GM21526 (cell line): ENCODE measurements around the gene LITAF.
"Not testable (repeated sequence)": the region's sequence is repeated elsewhere in the genome, so short reads cannot be mapped to it uniquely, and the experiment has no call there.

Experiments
- ATAC-seq: cut with Tn5 transposase; IDR thresholded peaks from one replicate; pipeline ENCODE4 v1.9.1; 2021; ENCODE audit warnings: moderate library complexity; ENCODE audit not compliant: unreplicated experiment, low FRiP score

The LITAF gene

DNA sequence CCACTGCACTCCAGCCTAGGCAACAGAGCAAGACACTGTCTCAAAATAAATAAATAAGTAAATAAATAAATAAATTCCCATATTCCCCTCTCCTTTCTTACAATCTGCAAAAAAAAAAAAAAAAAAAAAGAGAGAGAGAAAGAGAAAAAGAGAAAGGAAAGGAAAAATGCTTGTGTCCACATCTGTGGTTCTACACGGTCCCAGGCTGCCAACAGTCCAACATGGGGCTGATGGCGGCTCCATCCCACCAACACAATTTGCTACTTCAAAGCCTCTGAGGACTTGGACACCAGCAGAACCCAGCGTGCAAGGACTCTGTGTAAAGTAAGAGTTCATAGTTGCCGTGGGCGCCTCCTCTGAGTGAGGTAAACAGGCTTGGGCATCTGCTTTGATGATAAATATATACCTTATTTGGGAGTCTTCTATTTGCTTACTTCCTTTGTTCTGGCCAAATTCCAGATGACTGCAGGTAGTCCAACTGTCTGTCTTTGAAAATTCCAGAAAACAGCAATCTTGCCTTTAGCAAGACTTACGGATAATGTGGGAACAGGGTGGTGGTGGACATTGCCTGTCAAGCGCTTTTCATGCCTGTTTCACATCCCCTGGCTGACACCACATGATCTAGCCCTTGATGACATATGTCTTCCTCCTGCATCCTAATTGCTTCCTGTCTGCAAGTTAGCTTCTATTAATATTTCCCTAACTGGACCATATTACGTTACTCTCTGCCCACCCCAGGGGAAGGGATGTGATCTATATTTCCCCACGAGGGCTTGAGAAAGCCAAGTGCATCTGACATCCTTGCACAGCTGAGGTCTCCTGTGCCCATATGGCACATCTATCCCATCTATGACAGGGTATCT lies 10.1 kb downstream of the LITAF start:
- no peak for ATAC-seq

DNA sequence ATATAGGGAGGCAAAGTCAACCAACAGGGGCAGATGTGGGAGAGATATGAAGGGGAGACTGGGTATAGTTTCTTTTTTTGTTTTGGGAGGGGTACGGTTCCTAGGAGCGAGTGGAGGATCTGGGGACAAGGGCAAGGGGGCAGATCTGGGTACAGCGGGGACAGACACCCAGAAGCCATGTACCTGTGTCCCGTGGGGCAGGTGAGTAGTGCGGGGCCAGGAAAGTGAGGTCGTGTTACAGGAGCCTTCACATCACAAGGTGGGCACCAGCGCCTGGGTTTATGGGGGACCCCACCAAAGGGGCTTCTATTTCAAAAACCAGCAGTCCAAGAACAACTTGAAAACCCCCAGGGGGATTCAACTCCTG lies 11.5 kb downstream of the LITAF start:
- no peak for ATAC-seq

DNA sequence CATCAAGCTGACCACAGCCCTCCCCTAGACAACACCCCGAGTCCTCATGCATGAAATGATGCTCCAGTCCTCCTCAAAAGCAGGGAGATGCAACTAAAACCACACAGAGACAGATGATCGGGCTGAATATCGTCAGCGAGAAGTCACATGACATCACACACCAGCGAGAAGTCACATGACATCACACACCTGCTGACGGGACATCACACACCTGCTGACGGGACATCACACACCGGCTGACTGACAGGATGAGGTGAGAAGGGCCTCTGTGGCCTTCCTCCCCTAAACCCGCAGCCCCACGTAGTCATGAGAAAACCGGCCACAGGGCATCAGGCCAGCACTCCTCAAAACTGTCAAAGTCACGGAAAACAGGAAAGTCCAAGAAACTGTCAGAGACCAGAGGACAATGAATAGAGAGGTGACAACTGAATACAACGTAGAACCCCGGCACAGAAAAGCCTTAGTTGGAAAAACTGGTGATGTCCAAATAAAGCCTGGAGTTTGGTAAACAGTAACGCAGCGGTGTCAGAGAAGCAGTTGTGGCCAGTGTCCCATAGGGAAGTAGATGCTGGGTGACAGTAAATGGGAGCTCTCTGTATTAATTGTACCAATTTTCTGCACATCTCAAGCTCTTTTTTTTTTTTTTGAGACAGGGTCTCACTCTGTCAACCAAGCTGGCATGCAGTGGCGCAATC lies 14.3 kb downstream of the LITAF start:
- ATAC-seq = no peak

DNA sequence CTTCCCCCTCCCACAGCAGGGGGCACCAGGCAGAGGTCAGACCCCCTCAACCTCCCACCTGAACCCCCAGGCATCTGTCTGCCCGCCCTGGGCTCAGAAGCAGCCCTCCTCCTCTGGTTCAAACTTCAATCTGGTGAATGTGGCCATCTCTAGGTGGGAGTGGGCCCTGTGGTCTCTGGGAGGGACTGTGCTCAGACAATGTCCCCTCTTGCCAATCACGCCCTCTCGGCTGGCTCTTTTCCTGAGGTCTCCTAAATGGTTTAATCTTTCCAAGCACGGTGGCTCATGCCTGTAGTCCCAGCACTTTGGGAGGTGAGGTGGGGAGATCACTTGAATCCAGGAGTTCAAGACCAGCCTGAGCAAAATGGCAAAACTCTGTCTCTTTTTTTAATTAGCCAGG lies 15.2 kb downstream of the LITAF start:
- no peak for ATAC-seq

DNA sequence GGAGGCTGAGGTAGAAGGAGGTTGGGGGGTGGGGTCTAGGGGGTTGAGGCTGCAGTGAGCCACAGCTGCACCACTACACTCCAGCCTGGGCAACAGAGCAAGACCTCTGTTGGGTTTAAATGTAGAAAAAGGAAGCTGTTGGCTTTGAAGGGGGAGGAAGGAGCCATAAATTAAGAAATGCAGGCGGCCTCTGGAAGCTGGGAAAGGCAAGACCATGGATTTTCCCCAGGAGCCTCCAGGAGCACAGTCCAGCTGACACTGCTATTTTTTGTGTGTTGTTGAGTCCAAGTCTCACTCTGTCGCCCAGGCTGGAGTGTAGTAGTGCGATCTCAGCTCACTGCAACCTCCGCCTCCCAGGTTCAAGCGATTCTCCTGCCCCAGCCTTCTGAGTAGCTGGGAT lies 15.9 kb downstream of the LITAF start:
- ATAC-seq = no peak

DNA sequence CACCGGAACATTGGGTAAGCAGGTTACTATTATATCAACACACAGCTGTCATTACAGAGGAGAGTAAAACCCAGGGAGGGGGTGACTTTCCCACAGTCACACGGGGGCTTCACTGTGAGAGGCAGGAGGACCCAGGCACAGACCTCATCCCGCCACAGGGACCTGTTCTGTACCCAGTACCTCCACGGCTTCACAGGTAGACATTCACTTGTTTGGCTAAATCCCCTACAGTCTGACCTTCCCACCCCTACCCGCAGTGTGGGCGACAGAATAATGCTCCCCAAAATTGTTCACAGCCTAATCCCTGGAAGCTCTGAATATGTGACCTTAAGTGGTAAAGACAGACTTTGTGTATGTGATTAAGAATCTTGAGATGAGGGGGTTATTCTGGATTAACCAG lies 16.5 kb downstream of the LITAF start:
- ATAC-seq = no peak

DNA sequence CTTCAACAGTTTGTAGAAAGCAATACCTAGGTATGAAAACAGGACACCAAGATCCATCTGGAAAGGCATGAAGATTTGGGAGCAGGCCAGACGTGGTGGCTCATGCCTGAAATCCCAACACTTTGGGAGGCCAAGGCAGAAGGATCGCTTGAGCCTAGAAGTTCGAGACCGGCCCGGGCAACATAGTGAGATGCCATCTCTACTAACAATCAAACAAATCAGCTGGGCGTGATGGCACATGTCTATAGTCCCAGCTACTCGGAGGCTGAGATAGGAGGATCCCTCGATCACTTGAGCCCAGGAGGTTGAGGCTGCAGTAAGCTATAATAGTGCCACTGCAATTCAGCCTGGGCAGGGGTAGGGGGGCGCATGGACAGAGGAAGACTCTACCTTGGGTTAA lies 20.3 kb downstream of the LITAF start:
- no peak for ATAC-seq

DNA sequence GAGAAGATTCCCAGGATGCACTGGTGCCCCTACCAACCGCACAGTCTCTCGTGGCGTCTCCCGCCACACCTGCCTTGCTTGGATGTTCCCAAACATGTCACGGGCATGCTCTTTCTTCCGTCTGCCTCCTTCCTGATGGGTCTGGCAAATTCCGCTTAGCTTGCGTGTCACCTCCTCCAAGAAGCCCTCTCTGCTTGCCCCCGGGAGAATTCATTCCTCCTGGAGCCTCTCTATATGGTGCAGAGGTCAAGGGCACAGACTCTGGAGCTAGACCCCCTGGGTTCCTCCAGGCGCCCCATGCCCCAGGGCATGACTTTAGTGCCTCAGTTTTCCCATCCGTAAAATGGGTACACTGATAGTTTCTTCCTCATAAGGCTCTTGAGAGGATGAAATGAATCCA lies 21.1 kb downstream of the LITAF start:
- no peak for ATAC-seq

DNA sequence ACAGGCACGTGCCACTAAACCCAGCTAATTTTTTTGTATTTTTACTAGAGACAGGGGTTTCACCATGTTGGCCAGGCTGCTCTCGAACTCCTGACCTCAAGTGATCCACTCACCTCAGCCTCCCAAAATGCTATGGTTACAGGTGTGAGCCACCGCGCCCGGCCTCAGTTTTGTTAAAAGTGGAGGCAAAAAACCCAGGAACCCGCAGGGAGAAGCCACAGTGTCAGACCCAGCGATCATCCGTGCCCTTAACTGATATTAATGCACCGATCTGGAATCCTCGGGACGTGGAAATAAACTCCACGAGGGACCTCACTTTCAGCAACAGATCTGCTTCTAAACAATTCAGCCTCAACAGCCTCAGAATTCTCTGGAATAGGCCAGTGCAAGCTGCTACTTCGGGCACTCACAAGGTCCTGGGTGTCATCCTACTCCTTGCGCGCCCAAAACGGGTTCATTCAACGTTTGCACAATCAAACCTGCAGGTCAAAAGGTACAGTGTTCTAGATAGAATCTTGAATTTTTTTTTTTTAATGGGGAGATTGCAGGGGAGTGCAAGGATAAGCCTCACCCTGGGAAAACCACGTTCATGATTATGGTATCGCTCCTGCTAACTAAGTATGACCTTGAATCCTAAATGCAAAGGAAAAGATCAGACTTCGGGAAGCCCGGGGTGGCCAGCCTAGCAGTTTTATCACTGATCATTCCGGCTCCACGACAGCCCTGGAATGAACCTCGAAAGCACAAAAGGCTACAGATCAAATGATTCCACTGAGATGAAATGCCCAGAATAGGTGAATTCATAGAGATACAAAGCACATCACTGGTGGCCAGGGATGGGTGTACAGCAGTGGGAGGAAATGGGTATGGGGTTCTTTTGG lies 22.4 kb downstream of the LITAF start:
- ATAC-seq = no peak

DNA sequence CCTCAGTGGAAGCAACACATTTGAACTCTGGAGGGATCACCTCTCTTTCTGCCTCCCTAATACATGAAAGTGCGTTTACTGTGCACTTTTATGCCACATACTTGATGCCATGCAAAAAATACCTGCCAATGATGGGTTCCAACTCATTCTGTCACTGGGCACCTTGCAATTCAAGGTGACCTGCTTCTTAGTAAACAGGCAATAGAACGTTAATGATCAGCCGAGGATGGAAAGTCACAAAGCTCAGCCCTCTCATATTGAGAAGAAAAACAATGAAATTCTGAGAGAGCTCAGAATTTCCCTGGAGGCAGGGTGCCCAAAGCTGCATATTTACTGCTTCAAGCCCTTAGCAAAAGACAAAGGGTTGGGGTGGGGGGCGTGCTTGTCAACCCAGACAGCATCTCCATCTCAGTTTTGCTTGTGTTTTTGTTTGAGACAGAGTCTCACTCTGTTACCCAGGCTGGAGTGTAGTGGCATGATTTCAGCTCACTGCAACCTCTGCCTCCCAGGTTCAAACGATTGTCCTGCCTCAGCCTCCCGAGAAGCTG lies 23.2 kb downstream of the LITAF start:
- ATAC-seq = no peak

DNA sequence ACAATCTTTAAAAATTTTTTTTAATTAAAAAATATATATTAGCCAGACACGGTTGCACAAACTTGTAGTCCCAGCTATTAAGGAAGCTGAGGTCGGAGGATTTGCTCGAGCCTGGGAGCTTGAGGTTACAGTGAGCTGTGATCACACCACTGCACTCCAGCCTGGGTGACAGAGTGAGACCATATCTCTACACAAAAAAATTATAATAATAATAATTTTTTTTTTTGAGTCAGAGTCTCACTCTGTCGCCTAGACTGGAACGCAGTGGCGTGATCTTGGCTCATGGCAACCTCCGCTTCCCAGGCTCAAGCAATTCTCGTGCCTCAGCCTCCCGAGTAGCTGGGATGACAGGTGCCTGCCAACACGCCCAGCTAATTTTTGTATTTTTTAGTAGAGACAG lies 23.8 kb downstream of the LITAF start:
- no peak for ATAC-seq

DNA sequence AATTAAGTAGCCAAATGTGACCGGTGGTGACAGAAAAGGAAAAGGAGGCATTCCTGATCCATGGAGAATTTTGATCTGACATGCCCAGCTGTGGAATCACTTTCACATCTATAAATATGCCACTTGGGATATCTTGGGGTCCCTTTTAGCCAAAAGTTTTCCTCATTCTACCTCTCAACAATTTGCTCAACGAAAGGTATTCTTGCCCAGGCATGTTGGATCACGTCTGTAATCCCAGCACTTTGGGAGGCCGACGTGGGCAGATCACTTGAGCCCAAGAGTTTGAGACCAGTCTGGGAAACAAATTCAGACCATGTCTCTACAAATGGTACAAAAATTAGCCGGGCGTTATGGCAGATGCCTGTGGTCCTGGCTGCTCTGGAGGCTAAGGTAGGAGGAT lies 24.3 kb downstream of the LITAF start:
- no peak for ATAC-seq

DNA sequence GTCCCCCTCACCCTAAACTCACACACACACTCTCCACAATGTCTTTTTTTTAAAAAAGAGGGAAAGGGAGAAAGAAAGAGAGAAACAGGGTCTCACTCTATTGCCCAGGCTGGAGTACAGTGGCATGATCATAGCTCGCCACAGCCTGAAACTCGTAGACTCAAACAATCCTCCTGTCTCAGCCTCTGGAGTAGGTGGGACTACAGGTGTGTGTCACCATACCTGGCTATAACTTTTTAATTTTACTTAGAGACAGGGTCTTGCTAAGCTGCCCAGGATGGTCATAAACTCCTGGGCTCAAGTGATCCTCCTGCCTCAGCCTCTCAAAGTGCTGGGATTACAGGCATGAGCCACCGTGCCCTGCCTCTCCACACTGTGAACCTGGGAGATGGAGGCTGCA lies 24.9 kb downstream of the LITAF start:
- ATAC-seq = no peak

DNA sequence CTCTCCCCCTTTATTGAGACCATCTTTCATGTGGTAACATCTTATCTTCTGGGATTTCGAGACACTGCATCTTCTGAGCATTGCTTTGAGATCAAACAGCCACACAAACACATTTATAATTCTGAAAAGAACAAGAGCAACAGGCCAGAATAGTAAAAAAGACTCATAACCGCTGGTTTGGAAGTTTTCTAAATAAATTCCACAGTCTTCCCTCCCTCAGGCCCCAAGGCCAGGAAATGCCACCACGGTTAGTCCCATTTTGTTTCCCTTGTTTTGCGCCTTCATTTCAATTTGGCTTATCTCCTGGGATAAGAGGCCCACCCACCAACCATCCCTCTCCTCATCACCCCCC lies 25.3 kb downstream of the LITAF start:
- no peak for ATAC-seq

DNA sequence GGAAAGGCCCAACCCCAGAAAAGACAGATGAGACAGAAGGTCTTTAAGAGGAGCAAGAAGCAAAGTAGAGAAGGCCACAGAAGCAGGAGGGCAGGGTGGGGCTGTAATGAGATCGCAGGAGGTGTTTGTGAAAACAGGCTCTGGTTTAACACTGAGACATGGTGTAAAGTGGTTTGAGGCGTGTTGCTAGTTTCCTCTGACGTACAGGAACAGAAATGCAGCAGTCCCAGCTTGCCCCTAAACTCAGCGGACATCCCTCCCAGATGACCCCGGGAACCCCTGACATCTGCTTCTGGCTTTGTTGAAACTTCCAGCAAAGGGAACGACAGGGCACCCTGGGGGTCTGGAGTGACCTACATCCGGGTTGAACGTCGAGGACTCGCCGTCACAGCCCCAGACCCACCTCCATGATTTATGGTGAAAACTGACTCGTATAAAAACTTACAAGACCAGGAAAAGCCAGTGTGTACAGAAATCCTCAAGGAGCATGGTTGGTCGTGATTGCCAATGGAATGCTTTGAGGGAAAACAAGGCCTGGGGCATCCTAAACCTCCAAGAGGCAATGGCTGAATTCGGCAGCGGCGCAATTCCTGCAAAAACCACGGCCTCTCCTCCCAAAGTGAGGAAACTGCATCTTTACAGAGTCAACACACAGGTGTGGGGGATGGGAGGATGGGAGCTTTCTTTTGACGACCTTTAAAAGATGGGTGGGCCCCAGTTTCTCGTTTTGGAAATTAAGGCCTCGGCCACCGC lies 25.8 kb downstream of the LITAF start:
- ATAC-seq = no peak

DNA sequence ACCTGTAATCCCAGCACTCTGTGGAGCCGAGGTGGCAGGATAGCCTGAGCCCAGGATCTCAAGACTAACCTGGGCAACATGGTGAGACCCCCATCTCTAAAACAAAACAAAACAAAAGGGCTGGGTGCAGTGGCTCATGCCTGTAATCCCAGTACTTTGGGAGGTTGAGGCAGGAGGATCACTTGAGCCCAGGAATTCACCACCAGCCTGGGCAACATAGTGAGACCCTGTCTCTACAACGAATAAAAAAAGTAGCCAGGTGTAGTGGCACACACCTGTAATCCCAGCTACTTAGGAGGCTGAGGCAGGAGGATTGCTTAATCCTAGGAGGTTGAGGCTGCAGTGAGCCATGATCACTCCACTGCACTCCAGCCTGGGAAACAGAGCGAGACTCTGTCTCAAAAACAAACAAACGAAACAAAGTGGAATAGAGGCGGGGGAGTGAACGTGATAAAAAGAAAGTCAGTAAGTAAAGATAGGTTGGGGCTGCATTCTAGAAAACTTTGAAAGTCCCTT lies 28.4 kb downstream of the LITAF start:
- not testable (repeated sequence) for ATAC-seq

DNA sequence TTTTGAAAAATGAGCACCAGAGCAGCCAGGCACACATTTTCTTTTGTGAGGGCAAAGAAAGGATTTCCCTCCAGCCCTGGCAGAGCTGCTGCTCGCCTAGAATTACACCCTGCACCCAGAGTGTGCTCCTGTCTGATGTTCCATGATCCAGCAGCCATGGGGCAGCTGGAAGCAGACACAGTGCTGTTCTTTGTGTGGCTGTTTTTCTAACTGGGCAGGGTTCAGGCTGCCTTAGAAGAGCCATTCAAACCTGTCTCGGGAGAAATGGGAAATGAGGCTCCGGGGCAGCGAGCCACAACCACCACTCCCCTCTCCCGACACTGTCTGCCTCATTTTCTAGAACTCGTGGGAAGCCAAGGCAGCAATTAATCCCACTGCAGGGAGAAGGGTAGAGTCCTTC lies 28.9 kb downstream of the LITAF start:
- ATAC-seq = no peak

DNA sequence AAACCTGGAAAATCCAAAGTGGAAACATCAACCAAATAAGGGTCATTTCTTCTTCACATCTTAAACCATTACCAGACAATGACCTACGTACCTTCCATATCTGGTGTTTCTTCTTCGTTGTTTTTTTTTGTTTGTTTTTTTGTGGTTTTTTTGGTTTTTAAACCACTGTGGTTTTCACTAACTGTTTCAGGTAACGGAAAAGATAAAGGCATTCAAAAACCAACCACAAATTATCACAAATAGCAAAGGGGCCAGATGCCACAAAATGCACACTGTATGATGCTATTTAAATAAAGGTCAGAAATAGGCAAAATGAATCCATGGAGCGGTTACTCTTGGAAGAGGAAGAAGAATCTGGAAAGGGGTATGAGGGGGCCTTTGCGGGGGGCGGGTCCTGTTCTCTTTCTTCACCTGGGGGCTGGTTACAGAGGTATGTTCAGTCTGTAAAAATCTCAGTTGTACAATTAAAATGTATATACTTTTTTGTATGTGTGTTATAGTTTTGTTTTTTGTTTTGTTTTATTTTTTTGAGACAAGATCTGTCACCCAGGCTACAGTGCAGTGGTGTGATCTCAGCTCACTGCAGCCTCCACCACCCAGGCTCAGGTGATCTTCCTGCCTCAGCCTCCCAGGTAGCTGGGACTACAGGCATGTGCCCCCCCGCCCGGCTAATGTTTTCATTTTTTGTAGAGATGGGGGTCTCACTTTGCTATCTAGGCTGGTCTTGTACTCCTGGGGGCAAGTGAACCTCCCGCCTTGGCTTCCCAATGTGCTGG lies 29.6 kb downstream of the LITAF start:
- ATAC-seq = no peak

DNA sequence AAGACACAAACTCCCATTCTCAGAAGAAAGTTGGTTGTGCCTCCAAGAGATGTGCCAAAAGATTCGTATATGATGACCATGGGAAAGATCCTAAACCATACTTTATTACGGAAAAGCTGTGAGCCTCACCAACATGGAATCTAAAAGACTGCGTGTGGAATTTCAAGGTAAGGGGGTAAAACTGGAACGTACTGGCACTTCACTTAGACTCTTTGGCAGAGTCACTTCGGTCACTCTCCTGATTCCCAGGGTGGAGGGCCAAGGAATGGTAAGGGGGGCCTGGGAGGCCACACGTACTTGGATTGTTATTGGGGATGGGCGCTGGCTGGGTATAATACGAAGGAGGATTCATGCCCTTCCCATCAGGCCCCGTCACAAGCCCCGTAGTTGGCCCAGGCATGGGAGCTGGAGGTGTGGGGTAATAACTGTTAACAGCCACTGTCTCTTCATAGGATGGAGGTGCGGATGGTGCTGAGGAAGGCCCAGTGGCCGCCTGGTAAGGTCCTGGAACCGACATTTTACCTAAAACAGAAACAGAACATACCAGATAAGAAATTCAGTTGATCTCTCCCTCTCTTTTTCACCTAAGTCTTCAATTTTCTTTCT lies 30.4 kb downstream of the LITAF start:
- ATAC-seq = no peak
